PFSK-1 (cell line): ENCODE results near the gene MAP3K7.

Experiments
- SIN3A ChIP-seq: IDR thresholded peaks from 2 replicates; pipeline ENCODE4 v1.6.1; 2012; ENCODE audit warnings: mild to moderate bottlenecking, low read length, moderate library complexity, borderline replicate concordance; ENCODE audit not compliant: insufficient read depth
- TAF1 ChIP-seq: IDR thresholded peaks from 2 replicates; pipeline ENCODE4 v1.6.1; 2012; ENCODE audit warnings: low read length, control low read depth, borderline replicate concordance; ENCODE audit not compliant: insufficient read depth

DNA sequence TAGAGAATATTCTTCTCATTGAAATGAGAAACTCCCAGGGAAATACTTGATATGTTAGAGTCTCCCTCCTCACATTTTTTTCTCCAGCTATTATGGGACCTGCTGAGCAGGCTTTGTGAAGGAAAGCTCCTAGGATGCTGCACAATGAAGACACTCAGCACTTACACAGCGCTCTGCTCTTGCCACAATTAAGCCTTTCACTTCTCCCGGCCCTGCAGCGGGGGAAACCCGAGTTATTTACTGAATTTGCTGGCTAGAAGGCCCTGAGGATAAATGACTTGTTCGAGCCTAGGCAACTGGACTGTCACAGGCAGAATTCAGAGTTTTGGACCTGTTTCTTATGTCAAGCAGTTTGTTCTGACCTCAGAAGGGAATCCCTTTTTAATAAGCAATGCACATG, 102.0 kb downstream of the MAP3K7 start:
- TF ChIP-seq SIN3A, result no peak
- no peak for TF ChIP-seq TAF1
